HG02884 (cell line): ENCODE data around the gene ALB.

Experiments
- ATAC-seq: cut with Tn5 transposase; IDR thresholded peaks from one replicate; pipeline ENCODE4 v1.9.1; 2021; ENCODE audit warnings: mild to moderate bottlenecking, moderate library complexity; ENCODE audit not compliant: unreplicated experiment

ALB gene

GRCh38 chr4:73448448-73449203, 44.5 kb downstream of the ALB start:
- ATAC-seq, result no peak

GRCh38 chr4:73450398-73451004, 46.4 kb downstream of the ALB start:
- no peak for ATAC-seq

GRCh38 chr4:73451404-73451803, 47.3 kb downstream of the ALB start:
- ATAC-seq, result no peak

- no peak for ATAC-seq
Measured at GRCh38 chr4:73451981-73452747, 48.1 kb downstream of the ALB start.

GRCh38 chr4:73452953-73453700, 49.0 kb downstream of the ALB start:
- no peak for ATAC-seq

- no peak for ATAC-seq
Measured at GRCh38 chr4:73453701-73454005, 49.6 kb downstream of the ALB start.

GRCh38 chr4:73454920-73455319, 50.8 kb downstream of the ALB start:
- no peak for ATAC-seq

- no peak for ATAC-seq
Measured at GRCh38 chr4:73456177-73457022, 52.3 kb downstream of the ALB start.

GRCh38 chr4:73458184-73459047, 54.3 kb downstream of the ALB start:
- no peak for ATAC-seq

- ATAC-seq, result no peak
Measured at GRCh38 chr4:73459048-73459421, 54.9 kb downstream of the ALB start.

GRCh38 chr4:73460913-73461522, 56.9 kb downstream of the ALB start:
- ATAC-seq, result no peak

GRCh38 chr4:73468170-73468569, 64.1 kb downstream of the ALB start:
- no peak for ATAC-seq

- ATAC-seq, result no peak
Measured at GRCh38 chr4:73470728-73471127, 66.6 kb downstream of the ALB start.
